HCT116 (cell line): ENCODE data around the gene SLC7A9. TPM values are rescaled to one million over a fixed set of nuclear protein-coding genes. Genes with fewer than 3 reads are reported as not detected.
"Not testable (repeated sequence)": the region's sequence is repeated elsewhere in the genome, so short reads cannot be mapped to it uniquely, and the experiment has no call there.

Experiments used
- ATAC-seq: fragments of 200-7000 bp; cut with Tn5 transposase; 2 replicates; pipeline ENCODE4 v1.9.1; 2020; ENCODE audit warnings: mild to moderate bottlenecking, moderate library complexity
- BruUV-seq: library from RNA; stranded (reverse); fragments of 400-500 nt; replicated peaks from 2 replicates; lab custom pipeline; 2021; lab: Mats Ljungman, UMichigan
- CTCF ChIA-PET: fragments of 300-600 bp; sonication (Branson Sonifier 250); formaldehyde crosslinking; loops from one replicate; lab custom pipeline; 2021; ENCODE audit warnings: antibody characterized with exemption; lab: Charles Lee
- POLR2A ChIA-PET: fragments of 300-600, 350-600 bp; sonication (Branson Sonifier 250); formaldehyde crosslinking; loops from one replicate; lab custom pipeline; 2021; ENCODE audit warnings: antibody characterized with exemption; lab: Charles Lee
- RAD21 ChIA-PET, 2 experiments: fragments of 300-600 bp; sonication (Branson Sonifier 250); formaldehyde crosslinking; loops; one replicate each; lab custom pipeline; 2023; ENCODE audit warnings: low total read pairs in 2 of 2; ENCODE audit not compliant: uncharacterized antibody in 2 of 2, unreplicated experiment in 2 of 2, low non-redundant PET in 1 of 2; lab: Charles Lee
- DNase-seq: peaks from one replicate; pipeline ENCODE4 v3.0.0-alpha.2; 2010; ENCODE audit warnings: low read depth, low spot score
- H2AFZ ChIP-seq: fragments of 200-600 bp; shearing (Covaris generic), sonication (generic); 2 replicates; pipeline ENCODE4 v1.6.1; 2017; ENCODE audit warnings: low read depth, mixed run types, mixed read lengths, antibody characterized with exemption, low read length; ENCODE audit not compliant: poor library complexity, severe bottlenecking
- H3K27ac ChIP-seq: 2 replicates; pipeline ENCODE4 v1.5.1; 2012; ENCODE audit warnings: low read depth, low read length
- H3K27me3 ChIP-seq: fragments of 200-600 bp; sonication (generic); 2 replicates; pipeline ENCODE4 v1.6.1; 2016; ENCODE audit warnings: mixed run types, low read length, mixed read lengths; ENCODE audit not compliant: insufficient read depth
- H3K36me3 ChIP-seq, 2 experiments: fragments of 200-500 bp in 1 of 2; fragments of 200-600 bp in 1 of 2; sonication (Bioruptor generic) in 1 of 2; sonication (generic) in 1 of 2; 2 replicates each; pipeline versions ENCODE4 v1.5.1 to v1.6.1; 2014 to 2016; ENCODE audit warnings: low read length in 2 of 2, inconsistent platforms in 1 of 2, mixed read lengths in 1 of 2, mixed run types in 1 of 2; ENCODE audit not compliant: insufficient read depth in 2 of 2, control insufficient read depth in 1 of 2
- H3K4me1 ChIP-seq, 2 experiments: fragments of 200-600 bp in 1 of 2; sonication (generic) in 1 of 2; 2 replicates each; pipeline versions ENCODE4 v1.5.1 to v1.6.1; 2012 to 2017; ENCODE audit warnings: low read length in 2 of 2, inconsistent platforms in 1 of 2, mild to moderate bottlenecking in 1 of 2, mixed read lengths in 1 of 2, mixed run types in 1 of 2, moderate library complexity in 1 of 2; ENCODE audit not compliant: insufficient read depth in 2 of 2, control insufficient read depth in 1 of 2
- H3K4me2 ChIP-seq: fragments of 200-600 bp; sonication (generic); 2 replicates; pipeline ENCODE4 v1.6.1; 2017; ENCODE audit warnings: mixed run types, low read length, mixed read lengths
- H3K4me3 ChIP-seq, 2 experiments: fragments of 200-600 bp in 1 of 2; sonication (generic) in 1 of 2; replicated peaks in 1 of 2; 2 replicates each; pipeline ENCODE4 v1.5.1; 2011 to 2016; ENCODE audit warnings: low read length in 2 of 2, control low read depth in 1 of 2, low read depth in 1 of 2, mild to moderate bottlenecking in 1 of 2, mixed read lengths in 1 of 2, mixed run types in 1 of 2
- H3K79me2 ChIP-seq: fragments of 200-600 bp; sonication (generic); 2 replicates; pipeline ENCODE4 v1.6.1; 2017; ENCODE audit warnings: mild to moderate bottlenecking, mixed run types, low read length, moderate library complexity, mixed read lengths; ENCODE audit not compliant: insufficient read depth
- H3K9ac ChIP-seq: fragments of 200-600 bp; sonication (generic); 2 replicates; pipeline ENCODE4 v1.6.1; 2016; ENCODE audit warnings: low read length, mixed read lengths
- H3K9me2 ChIP-seq: fragments of 200-600 bp; sonication (generic), shearing (Covaris generic); 2 replicates; pipeline ENCODE4 v1.6.1; 2017; ENCODE audit warnings: mixed run types, mild to moderate bottlenecking, moderate library complexity; ENCODE audit not compliant: insufficient read depth
- H3K9me3 ChIP-seq, 2 experiments: fragments of 200-500 bp in 1 of 2; fragments of 200-600 bp in 1 of 2; sonication (Bioruptor generic) in 1 of 2; sonication (generic) in 1 of 2; 2 replicates each; pipeline ENCODE4 v1.6.1; 2014 to 2017; ENCODE audit warnings: low read length in 2 of 2, mixed read lengths in 2 of 2, inconsistent platforms in 1 of 2, low read depth in 1 of 2, mild to moderate bottlenecking in 1 of 2, mixed run types in 1 of 2, moderate library complexity in 1 of 2; ENCODE audit not compliant: control insufficient read depth in 1 of 2, insufficient read depth in 1 of 2
- H4K20me1 ChIP-seq: fragments of 200-600 bp; sonication (generic), shearing (Covaris generic); 2 replicates; pipeline ENCODE4 v1.6.1; 2017; ENCODE audit warnings: mixed run types, mild to moderate bottlenecking, moderate library complexity; ENCODE audit not compliant: insufficient read depth
- CBX3 ChIP-seq: IDR thresholded peaks from 2 replicates; pipeline ENCODE4 v1.6.1; 2012; ENCODE audit warnings: low read depth
- EGR1 ChIP-seq: IDR thresholded peaks from 2 replicates; pipeline ENCODE4 v1.6.1; 2012; ENCODE audit warnings: low read depth
- EZH2 ChIP-seq: fragments of 200-600 bp; sonication (generic); IDR thresholded peaks from 2 replicates; pipeline ENCODE4 v1.6.1; 2017; ENCODE audit warnings: antibody characterized with exemption, mixed run types
- MAX ChIP-seq: IDR thresholded peaks from 2 replicates; pipeline ENCODE4 v1.6.1; 2012
- POLR2A ChIP-seq: IDR thresholded peaks from 2 replicates; pipeline ENCODE4 v1.7.0; 2011; ENCODE audit warnings: borderline replicate concordance; ENCODE audit not compliant: insufficient read depth, insufficient read length; ENCODE audit errors: extremely low read depth
- POLR2AphosphoS5 ChIP-seq: IDR thresholded peaks from 2 replicates; pipeline ENCODE4 v1.6.1; 2011; ENCODE audit warnings: mild to moderate bottlenecking, low read depth, low read length, moderate library complexity
- RAD21 ChIP-seq: IDR thresholded peaks from 2 replicates; pipeline ENCODE4 v1.6.1; 2012; ENCODE audit warnings: low read depth, mild to moderate bottlenecking
- TCF7L2 ChIP-seq: IDR thresholded peaks from 2 replicates; pipeline ENCODE4 v1.7.0; 2011; ENCODE audit warnings: borderline replicate concordance, inconsistent platforms; ENCODE audit not compliant: insufficient read depth, insufficient read length; ENCODE audit errors: extremely low read depth
- YY1 ChIP-seq: IDR thresholded peaks from 2 replicates; pipeline ENCODE4 v1.6.1; 2011; ENCODE audit warnings: low read length, low read depth, moderate library complexity, mild to moderate bottlenecking; ENCODE audit not compliant: insufficient replicate concordance; ENCODE audit errors: extremely low read depth
- intact Hi-C: fragments of 100-400 bp; cut with micrococcal nuclease; formaldehyde crosslinking; loops from 2 replicates; pipeline ENCODE4 v1.10.0; 2022
- total RNA-seq: library from RNA; stranded (reverse); gene quantifications from one replicate; pipeline ENCODE4 v1.2.1, GENCODE V29; 2021; ENCODE audit not compliant: unreplicated experiment

The SLC7A9 gene
- total RNA-seq, 1 experiment from 2014 or later: 0.42 TPM

- BruUV-seq: no TSS peak
- no peak overlapping the region for H3K4me2 ChIP-seq
These were observed 12.0 kb downstream of the SLC7A9 start for GRCh38 chr19:32857584-32857983.

GRCh38 chr19:32856818-32857217, 12.7 kb downstream of the SLC7A9 start:
- H3K27me3 ChIP-seq, H3K9me3 ChIP-seq, CTCF ChIA-PET, H2AFZ ChIP-seq, DNase-seq, BruUV-seq, ATAC-seq, H3K4me3 ChIP-seq, H3K4me1 ChIP-seq, RAD21 ChIA-PET, intact Hi-C loops, H3K36me3 ChIP-seq, POLR2A ChIA-PET, H3K9me2 ChIP-seq, H3K9ac ChIP-seq, H3K4me2 ChIP-seq, H4K20me1 ChIP-seq, H3K79me2 ChIP-seq, H3K27ac ChIP-seq: not testable (repeated sequence)

More at GRCh38 chr19:32857584-32857983, 12.0 kb downstream of the SLC7A9 start:
- DNase-seq: no peak
- intact Hi-C loops: no loop called here
- Histone ChIP-seq H3K9me3 (no peaks in the 10 kb centered on the region), H3K36me3 (no peaks in the 10 kb centered on the region), H2AFZ (no peak overlapping the region), H3K4me3 (no peak overlapping the region), H3K9me2 (no peaks in the 10 kb centered on the region), H3K9ac (no peak overlapping the region), H3K27me3 (no peaks in the 10 kb centered on the region), H3K4me1 (no peaks in the 10 kb centered on the region), H3K79me2 (no peaks in the 10 kb centered on the region), H3K27ac (no peak overlapping the region), H4K20me1 (no peaks in the 10 kb centered on the region)
- TF ChIP-seq EZH2: no peak
- TF ChIP-seq POLR2AphosphoS5: no peak
- no peak for TF ChIP-seq EGR1
- no peak for TF ChIP-seq YY1
- TF ChIP-seq CBX3: no peak
- no peak for TF ChIP-seq POLR2A
- TF ChIP-seq RAD21: no peak
- no peak for TF ChIP-seq TCF7L2
- TF ChIP-seq MAX: no peak
- RAD21 ChIA-PET: no interaction called here
- CTCF ChIA-PET: interaction anchor here (0.5 kb wide), 1 partner anchor 674 kb away, joined by 3 read pairs; no protein-coding TSS in a partner anchor
- no peak for ATAC-seq
- POLR2A ChIA-PET: no interaction called here
